ENCODE results near the gene ADK. TPM values are rescaled to one million over a fixed set of nuclear protein-coding genes. Genes with fewer than 3 reads are reported as not detected.

The ADK gene
- total RNA-seq, 1 donor from 2014 or later = 47.0 TPM

GRCh38 chr10:74365109-74365508 lies 214.1 kb downstream of the ADK start:
- Mint-ChIP-seq H3K4me1 (ENCODE audit: unreplicated experiment) (peaks cover 3% of the 10 kb centered on the region), H3K27ac (ENCODE audit: unreplicated experiment) (no peak overlapping the region), H3K4me3 (ENCODE audit: unreplicated experiment) (no peak overlapping the region), H3K36me3 (ENCODE audit: unreplicated experiment) (peaks cover 33% of the 10 kb centered on the region), H3K9me3 (ENCODE audit: unreplicated experiment) (peaks cover 21% of the 10 kb centered on the region), H3K27me3 (ENCODE audit: unreplicated experiment) (no peaks in the 10 kb centered on the region)
- TF ChIP-seq CTCF (IDR thresholded peaks at IDR 0.05) = no peak
- no peak for DNase-seq (ENCODE audit: extremely low spot score, unreplicated experiment)

- DNase-seq (ENCODE audit: extremely low spot score, unreplicated experiment) = no peak
- peaks cover 9% of the 10 kb centered on the region for H3K36me3 Mint-ChIP-seq (ENCODE audit: unreplicated experiment)
These were observed 220.7 kb downstream of the ADK start for GRCh38 chr10:74371696-74372095.

GRCh38 chr10:74373059-74373458 lies 222.0 kb downstream of the ADK start:
- H3K27me3 Mint-ChIP-seq (ENCODE audit: unreplicated experiment) = no peaks in the 10 kb centered on the region
- H3K9me3 Mint-ChIP-seq (ENCODE audit: unreplicated experiment) = no peaks in the 10 kb centered on the region
- no peak for TF ChIP-seq CTCF (IDR thresholded peaks at IDR 0.05)
- no peak overlapping the region for H3K4me3 Mint-ChIP-seq (ENCODE audit: unreplicated experiment)
- H3K36me3 Mint-ChIP-seq (ENCODE audit: unreplicated experiment) = peaks cover 9% of the 10 kb centered on the region
- H3K4me1 Mint-ChIP-seq (ENCODE audit: unreplicated experiment) = peaks cover 7% of the 10 kb centered on the region
- no peak for DNase-seq (ENCODE audit: extremely low spot score, unreplicated experiment)
- no peak overlapping the region for H3K27ac Mint-ChIP-seq (ENCODE audit: unreplicated experiment)

More at GRCh38 chr10:74371696-74372095, 220.7 kb downstream of the ADK start:
- TF ChIP-seq CTCF (IDR thresholded peaks at IDR 0.05) = no peak
- no peaks in the 10 kb centered on the region for H3K9me3 Mint-ChIP-seq (ENCODE audit: unreplicated experiment)
- H3K4me1 Mint-ChIP-seq (ENCODE audit: unreplicated experiment) = no peaks in the 10 kb centered on the region
- H3K27me3 Mint-ChIP-seq (ENCODE audit: unreplicated experiment) = no peaks in the 10 kb centered on the region
- no peak overlapping the region for H3K4me3 Mint-ChIP-seq (ENCODE audit: unreplicated experiment)
- no peak overlapping the region for H3K27ac Mint-ChIP-seq (ENCODE audit: unreplicated experiment)

GRCh38 chr10:74377476-74377875 lies 226.5 kb downstream of the ADK start:
- Mint-ChIP-seq H3K27me3 (ENCODE audit: unreplicated experiment) (no peaks in the 10 kb centered on the region), H3K4me3 (ENCODE audit: unreplicated experiment) (no peak overlapping the region), H3K4me1 (ENCODE audit: unreplicated experiment) (peaks cover 7% of the 10 kb centered on the region), H3K27ac (ENCODE audit: unreplicated experiment) (no peak overlapping the region), H3K9me3 (ENCODE audit: unreplicated experiment) (no peaks in the 10 kb centered on the region), H3K36me3 (ENCODE audit: unreplicated experiment) (peaks cover 2% of the 10 kb centered on the region)
- no peak for TF ChIP-seq CTCF (IDR thresholded peaks at IDR 0.05)
- no peak for DNase-seq (ENCODE audit: extremely low spot score, unreplicated experiment)

GRCh38 chr10:74379474-74379873 lies 228.5 kb downstream of the ADK start:
- H3K9me3 Mint-ChIP-seq (ENCODE audit: unreplicated experiment) = no peaks in the 10 kb centered on the region
- H3K27ac Mint-ChIP-seq (ENCODE audit: unreplicated experiment) = no peak overlapping the region

More at GRCh38 chr10:74379474-74379873, 228.5 kb downstream of the ADK start:
- Mint-ChIP-seq H3K27me3 (ENCODE audit: unreplicated experiment) (no peaks in the 10 kb centered on the region), H3K4me3 (ENCODE audit: unreplicated experiment) (no peak overlapping the region), H3K4me1 (ENCODE audit: unreplicated experiment) (peaks cover 7% of the 10 kb centered on the region), H3K36me3 (ENCODE audit: unreplicated experiment) (no peaks in the 10 kb centered on the region)
- DNase-seq (ENCODE audit: extremely low spot score, unreplicated experiment) = no peak
- TF ChIP-seq CTCF (IDR thresholded peaks at IDR 0.05) = no peak
